Vagina (tissue), 2 donors: ENCODE data around the gene ABHD8.

Source experiments
- POLR2A ChIP-seq, 2 donors: fragments of 450-650 bp; IDR thresholded peaks; one replicate each; pipeline ENCODE4 v1.6.1; 2017; ENCODE audit warnings: antibody characterized with exemption in 2 of 2, mild to moderate bottlenecking in 2 of 2, moderate library complexity in 2 of 2
- TF ChIP-seq, protein P1 (sequence below), 3 experiments: fragments of 450-650 bp in 2 of 3; fragments of 200-600 bp in 1 of 3; sonication (generic) in 1 of 3; IDR thresholded peaks; one replicate each; pipeline ENCODE4 v1.5.1; 2017 to 2019; ENCODE audit warnings: antibody characterized with exemption in 3 of 3, mild to moderate bottlenecking in 2 of 3, moderate library complexity in 2 of 3

GRCh38 chr19:17266026-17266425, 37.2 kb downstream of the ABHD8 start:
- TF ChIP-seq, protein P1, sequence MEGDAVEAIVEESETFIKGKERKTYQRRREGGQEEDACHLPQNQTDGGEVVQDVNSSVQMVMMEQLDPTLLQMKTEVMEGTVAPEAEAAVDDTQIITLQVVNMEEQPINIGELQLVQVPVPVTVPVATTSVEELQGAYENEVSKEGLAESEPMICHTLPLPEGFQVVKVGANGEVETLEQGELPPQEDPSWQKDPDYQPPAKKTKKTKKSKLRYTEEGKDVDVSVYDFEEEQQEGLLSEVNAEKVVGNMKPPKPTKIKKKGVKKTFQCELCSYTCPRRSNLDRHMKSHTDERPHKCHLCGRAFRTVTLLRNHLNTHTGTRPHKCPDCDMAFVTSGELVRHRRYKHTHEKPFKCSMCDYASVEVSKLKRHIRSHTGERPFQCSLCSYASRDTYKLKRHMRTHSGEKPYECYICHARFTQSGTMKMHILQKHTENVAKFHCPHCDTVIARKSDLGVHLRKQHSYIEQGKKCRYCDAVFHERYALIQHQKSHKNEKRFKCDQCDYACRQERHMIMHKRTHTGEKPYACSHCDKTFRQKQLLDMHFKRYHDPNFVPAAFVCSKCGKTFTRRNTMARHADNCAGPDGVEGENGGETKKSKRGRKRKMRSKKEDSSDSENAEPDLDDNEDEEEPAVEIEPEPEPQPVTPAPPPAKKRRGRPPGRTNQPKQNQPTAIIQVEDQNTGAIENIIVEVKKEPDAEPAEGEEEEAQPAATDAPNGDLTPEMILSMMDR (IDR thresholded peaks at IDR 0.05), result no peak
- no peak for TF ChIP-seq POLR2A (IDR thresholded peaks at IDR 0.05)
